IMR-90 (cell line): ENCODE measurements around the gene CPED1. TPM values are rescaled to one million over a fixed set of nuclear protein-coding genes. Genes with fewer than 3 reads are reported as not detected.
"Not testable (repeated sequence)": the region's sequence is repeated elsewhere in the genome, so short reads cannot be mapped to it uniquely, and the experiment has no call there.

Experiments used
- ATAC-seq: fragments of 200-7000 bp; cut with Tn5 transposase; 2 replicates; pipeline ENCODE4 v1.9.1; 2020; ENCODE audit warnings: low read depth, mild to moderate bottlenecking, moderate library complexity
- BruUV-seq: library from RNA; stranded (reverse); fragments of 400-500 nt; replicated peaks from 2 replicates; lab custom pipeline; 2021; lab: Mats Ljungman, UMichigan
- CTCF ChIA-PET: fragments of 300-600 bp; formaldehyde crosslinking; extraction: SDS; loops from one replicate; lab custom pipeline; 2021; ENCODE audit warnings: antibody characterized with exemption; lab: Yijun Ruan, JAX
- POLR2A ChIA-PET: fragments of 300-600 bp; sonication (Branson Sonifier 250); formaldehyde crosslinking; loops from one replicate; lab custom pipeline; 2022; ENCODE audit warnings: antibody characterized with exemption; ENCODE audit not compliant: unreplicated experiment; lab: Charles Lee
- DNase-seq: peaks from one replicate; pipeline ENCODE4 v3.0.0; 2013
- H2AFZ ChIP-seq: replicated peaks from 2 replicates; pipeline ENCODE3; 2013; ENCODE audit warnings: low read length, mild to moderate bottlenecking; ENCODE audit not compliant: poor library complexity
- H2AK5ac ChIP-seq: 2 replicates; pipeline ENCODE4 v1.6.1; 2013; ENCODE audit warnings: low read depth, low read length, inconsistent platforms
- H2AK9ac ChIP-seq: replicated peaks from 2 replicates; pipeline ENCODE3; 2013; ENCODE audit warnings: mild to moderate bottlenecking, low read depth, low read length, moderate library complexity; ENCODE audit not compliant: poor library complexity
- H2BK120ac ChIP-seq: 2 replicates; pipeline ENCODE4 v1.6.1; 2013; ENCODE audit warnings: low read depth, low read length, inconsistent platforms
- H2BK15ac ChIP-seq: 3 replicates; pipeline ENCODE4 v1.6.1; 2013; ENCODE audit warnings: low read depth, low read length, inconsistent platforms
- H2BK20ac ChIP-seq: 2 replicates; pipeline ENCODE4 v1.6.1; 2013; ENCODE audit warnings: low read depth, mild to moderate bottlenecking, inconsistent platforms, low read length, moderate library complexity
- H2BK5ac ChIP-seq: 2 replicates; pipeline ENCODE4 v1.6.1; 2013; ENCODE audit warnings: mild to moderate bottlenecking, low read depth, low read length, inconsistent platforms; ENCODE audit not compliant: poor library complexity, severe bottlenecking
- H3K14ac ChIP-seq: replicated peaks from 2 replicates; pipeline ENCODE4 v1.6.1; 2013; ENCODE audit warnings: low read depth, low read length, inconsistent platforms
- H3K18ac ChIP-seq: 2 replicates; pipeline ENCODE4 v1.6.1; 2013; ENCODE audit warnings: low read depth, low read length, control low read depth
- H3K23ac ChIP-seq: 2 replicates; pipeline ENCODE4 v1.6.1; 2013; ENCODE audit warnings: low read depth, low read length, inconsistent platforms
- H3K27ac ChIP-seq: 2 replicates; pipeline ENCODE4 v1.5.1; 2013; ENCODE audit warnings: mild to moderate bottlenecking, control low read depth, low read length; ENCODE audit not compliant: insufficient read depth
- H3K27me3 ChIP-seq: 2 replicates; pipeline ENCODE4 v1.6.1; 2013; ENCODE audit warnings: low read length; ENCODE audit not compliant: control insufficient read depth, insufficient read depth
- H3K36me3 ChIP-seq: 2 replicates; pipeline ENCODE4 v1.6.1; 2013; ENCODE audit warnings: low read length, mixed read lengths; ENCODE audit not compliant: control insufficient read depth, insufficient read depth
- H3K4ac ChIP-seq: 2 replicates; pipeline ENCODE4 v1.6.1; 2013; ENCODE audit warnings: low read depth, low read length, inconsistent platforms
- H3K4me1 ChIP-seq: 2 replicates; pipeline ENCODE4 v1.6.1; 2013; ENCODE audit warnings: low read length, mixed read lengths; ENCODE audit not compliant: control insufficient read depth, insufficient read depth
- H3K4me2 ChIP-seq: 2 replicates; pipeline ENCODE4 v1.6.1; 2013; ENCODE audit warnings: low read depth, mild to moderate bottlenecking, control low read depth, low read length, moderate library complexity
- H3K4me3 ChIP-seq: 2 replicates; pipeline ENCODE4 v1.5.1; 2013; ENCODE audit warnings: low read depth, mild to moderate bottlenecking, control low read depth, low read length, moderate library complexity; ENCODE audit not compliant: insufficient read depth
- H3K56ac ChIP-seq: 2 replicates; pipeline ENCODE4 v1.6.1; 2013; ENCODE audit warnings: low read length, inconsistent platforms; ENCODE audit not compliant: insufficient read depth; ENCODE audit errors: extremely low read depth
- H3K79me1 ChIP-seq, 2 experiments: 2 replicates each; pipeline ENCODE4 v1.6.1; 2013; ENCODE audit warnings: low read length in 2 of 2, inconsistent platforms in 1 of 2, low read depth in 1 of 2
- H3K9ac ChIP-seq: 2 replicates; pipeline ENCODE4 v1.6.1; 2013; ENCODE audit warnings: low read depth, low read length, control low read depth
- H3K9me1 ChIP-seq: 2 replicates; pipeline ENCODE4 v1.6.1; 2013; ENCODE audit warnings: low read length, inconsistent platforms; ENCODE audit not compliant: insufficient read depth
- H3K9me3 ChIP-seq: 2 replicates; pipeline ENCODE4 v1.6.1; 2013; ENCODE audit warnings: low read length; ENCODE audit not compliant: control insufficient read depth, insufficient read depth
- H4K20me1 ChIP-seq: 2 replicates; pipeline ENCODE4 v1.6.1; 2013; ENCODE audit warnings: low read length, inconsistent platforms; ENCODE audit not compliant: insufficient read depth
- H4K5ac ChIP-seq: 2 replicates; pipeline ENCODE4 v1.6.1; 2013; ENCODE audit warnings: mild to moderate bottlenecking, low read depth, low read length, control low read depth
- H4K8ac ChIP-seq, 2 experiments: 2 replicates each; pipeline ENCODE4 v1.6.1; 2013; ENCODE audit warnings: low read depth in 2 of 2, low read length in 2 of 2, control low read depth in 1 of 2, inconsistent platforms in 1 of 2
- H4K91ac ChIP-seq: 2 replicates; pipeline ENCODE4 v1.6.1; 2013; ENCODE audit warnings: low read depth, low read length, inconsistent platforms; ENCODE audit not compliant: insufficient read depth
- WGBS, 2 experiments: methylation state at CpG; one replicate each; pipeline versions ENCODE4 v1.1.5 to v1.1.7; 2013; ENCODE audit warnings: missing lambda C conversion rate in 2 of 2; ENCODE audit not compliant: insufficient read length in 1 of 2; ENCODE audit errors: extremely low coverage in 2 of 2; 5-methylcytosine and 5-hydroxymethylcytosine counted together
- dilution Hi-C: fragments of 300-500 bp; cut with HindIII; formaldehyde crosslinking; loops from one replicate; pipeline ENCODE4 v1.14.3; 2018; ENCODE audit warnings: low sequenced_read_pairs; ENCODE audit not compliant: unreplicated experiment
- in situ Hi-C: fragments of 300-500 bp; cut with MboI; formaldehyde crosslinking; loops from 3 replicates; pipeline ENCODE4 v1.14.3; 2019; ENCODE audit warnings: low sequenced_read_pairs, inconsistent platforms, mixed read lengths
- intact Hi-C: fragments of 100-400 bp; cut with micrococcal nuclease; formaldehyde crosslinking; loops from 2 replicates; pipeline ENCODE4 v1.10.0; 2022
- polyA plus RNA-seq, 3 experiments: library from polyadenylated mRNA; depleted of rRNA; stranded (reverse); fragments of >200 nt; gene quantifications; 2 replicates each; pipeline ENCODE4 v1.2.3, GENCODE V29; 2012; ENCODE audit warnings: low replicate concordance in 1 of 3
- total RNA-seq: library from RNA; depleted of rRNA; stranded (reverse); fragments of >200 nt; gene quantifications from 2 replicates; pipeline ENCODE4 v1.2.3, GENCODE V29; 2012

Gene CPED1
- total and polyA plus RNA-seq, 2 of the 4 experiments (the other 2 are of a cell fraction): 31.2 to 96.8 TPM

DNA sequence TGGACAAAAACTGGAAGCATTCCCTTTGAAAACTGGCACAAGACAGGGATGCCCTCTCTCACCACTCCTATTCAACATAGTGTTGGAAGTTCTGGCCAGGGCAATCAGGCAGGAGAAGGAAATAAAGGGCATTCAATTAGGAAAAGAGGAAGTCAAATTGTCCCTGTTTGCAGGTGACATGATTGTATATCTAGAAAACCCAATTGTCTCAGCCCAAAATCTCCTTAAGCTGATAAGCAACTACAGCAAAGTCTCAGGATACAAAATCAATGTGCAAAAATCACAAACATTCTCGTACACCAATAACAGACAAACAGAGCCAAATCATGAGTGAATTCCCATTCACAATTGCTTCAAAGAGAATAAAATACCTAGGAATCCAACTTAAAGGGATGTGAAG, 262.9 kb downstream of the CPED1 start:
- H3K9ac ChIP-seq, H4K5ac ChIP-seq, DNase-seq, H3K27me3 ChIP-seq, H3K4me1 ChIP-seq, H2BK15ac ChIP-seq, H3K4me2 ChIP-seq, H2BK20ac ChIP-seq, H3K56ac ChIP-seq, H3K79me1 ChIP-seq, H3K27ac ChIP-seq, BruUV-seq, H2BK120ac ChIP-seq, H3K9me3 ChIP-seq, H3K4ac ChIP-seq, H4K20me1 ChIP-seq, in situ Hi-C loops, intact Hi-C loops, H3K23ac ChIP-seq, dilution Hi-C loops, H3K14ac ChIP-seq, H3K4me3 ChIP-seq, POLR2A ChIA-PET, CTCF ChIA-PET, ATAC-seq, H2BK5ac ChIP-seq, H2AK9ac ChIP-seq, H4K91ac ChIP-seq, H3K18ac ChIP-seq, H3K36me3 ChIP-seq, H4K8ac ChIP-seq, H2AK5ac ChIP-seq, H2AFZ ChIP-seq, H3K9me1 ChIP-seq: not testable (repeated sequence)
- WGBS, 2 experiments: no CpG with 5 or more reads among the region's 1 CpG

GRCh38 chr7:121252523-121253235, 264.2 kb downstream of the CPED1 start:
- H2AFZ ChIP-seq, POLR2A ChIA-PET, H3K14ac ChIP-seq, H2BK20ac ChIP-seq, BruUV-seq, DNase-seq, H3K4me1 ChIP-seq, H3K4me3 ChIP-seq, H3K4me2 ChIP-seq, H3K4ac ChIP-seq, H3K27me3 ChIP-seq, H3K56ac ChIP-seq, H2AK5ac ChIP-seq, H3K27ac ChIP-seq, dilution Hi-C loops, H3K9me1 ChIP-seq, H2BK15ac ChIP-seq, in situ Hi-C loops, H4K20me1 ChIP-seq, H4K8ac ChIP-seq, intact Hi-C loops, H3K9ac ChIP-seq, H2BK120ac ChIP-seq, ATAC-seq, H2AK9ac ChIP-seq, H3K79me1 ChIP-seq, H3K9me3 ChIP-seq, H2BK5ac ChIP-seq, H4K5ac ChIP-seq, H3K23ac ChIP-seq, CTCF ChIA-PET, H3K36me3 ChIP-seq, H3K18ac ChIP-seq, H4K91ac ChIP-seq: not testable (repeated sequence)
- WGBS, 2 experiments: no CpG with 5 or more reads among the region's 5 CpGs
